Measurements from ENCODE around the gene BTBD2. TPM values are rescaled to one million over a fixed set of nuclear protein-coding genes. Genes with fewer than 3 reads are reported as not detected.

Gene BTBD2
- total RNA-seq, 1 donor from 2014 or later: 82.3 TPM

GRCh38 chr19:1987197-1988187 is 28.0 kb downstream of the BTBD2 start:
- no peak for DNase-seq (ENCODE audit: extremely low read depth, low read depth, low spot score)

- no peak for DNase-seq (ENCODE audit: extremely low read depth, low read depth, low spot score)
Observed at GRCh38 chr19:1986357-1987162, 29.0 kb downstream of the BTBD2 start.

- DNase-seq (ENCODE audit: extremely low read depth, low read depth, low spot score): no peak
Observed at GRCh38 chr19:1985588-1986356, 29.7 kb downstream of the BTBD2 start.

- DNase-seq (ENCODE audit: extremely low read depth, low read depth, low spot score): no peak
Observed at GRCh38 chr19:1984357-1984756, 31.2 kb downstream of the BTBD2 start.

- no peak for DNase-seq (ENCODE audit: extremely low read depth, low read depth, low spot score)
Observed at GRCh38 chr19:1981253-1981652, 34.3 kb downstream of the BTBD2 start.

GRCh38 chr19:1980809-1981181 is 34.7 kb downstream of the BTBD2 start:
- no peak for DNase-seq (ENCODE audit: extremely low read depth, low read depth, low spot score)

GRCh38 chr19:1980091-1980808 is 35.3 kb downstream of the BTBD2 start:
- no peak for DNase-seq (ENCODE audit: extremely low read depth, low read depth, low spot score)

- no peak for DNase-seq (ENCODE audit: extremely low read depth, low read depth, low spot score)
Observed at GRCh38 chr19:1979642-1980041, 35.9 kb downstream of the BTBD2 start.

- no peak for DNase-seq (ENCODE audit: extremely low read depth, low read depth, low spot score)
Observed at GRCh38 chr19:1979017-1979416, 36.5 kb downstream of the BTBD2 start.

GRCh38 chr19:1978346-1978894 is 37.1 kb downstream of the BTBD2 start:
- DNase-seq (ENCODE audit: extremely low read depth, low read depth, low spot score): no peak

GRCh38 chr19:1977120-1977519 is 38.4 kb downstream of the BTBD2 start:
- DNase-seq (ENCODE audit: extremely low read depth, low read depth, low spot score): no peak

- no peak for DNase-seq (ENCODE audit: extremely low read depth, low read depth, low spot score)
Observed at GRCh38 chr19:1975162-1975480, 40.4 kb downstream of the BTBD2 start.

- DNase-seq (ENCODE audit: extremely low read depth, low read depth, low spot score): no peak
Observed at GRCh38 chr19:1974381-1975161, 40.9 kb downstream of the BTBD2 start.

- no peak for DNase-seq (ENCODE audit: extremely low read depth, low read depth, low spot score)
Observed at GRCh38 chr19:1970806-1971502, 44.6 kb downstream of the BTBD2 start.

GRCh38 chr19:1970003-1970805 is 45.3 kb downstream of the BTBD2 start:
- no peak for DNase-seq (ENCODE audit: extremely low read depth, low read depth, low spot score)

- no peak for DNase-seq (ENCODE audit: extremely low read depth, low read depth, low spot score)
Observed at GRCh38 chr19:1969176-1970002, 46.1 kb downstream of the BTBD2 start.
